GM23338 (cell line): ENCODE measurements around the gene RAD50. TPM values are rescaled to one million over a fixed set of nuclear protein-coding genes. Genes with fewer than 3 reads are reported as not detected.

ENCODE experiments used
- ATAC-seq: fragments of 200-7000 bp; cut with Tn5 transposase; 3 replicates; pipeline ENCODE4 v1.9.1; 2020
- DNase-seq: peaks from one replicate; pipeline ENCODE4 v3.0.0-alpha.2; 2015; ENCODE audit warnings: low spot score
- H2AFZ ChIP-seq: fragments of 200-600 bp; sonication (generic); 2 replicates; pipeline ENCODE4 v1.8.0; 2016; ENCODE audit warnings: antibody characterized with exemption, mild to moderate bottlenecking, moderate library complexity
- H3F3A ChIP-seq: fragments of 200-600 bp; sonication (generic); replicated peaks from 2 replicates; pipeline ENCODE4 v1.8.0; 2017; ENCODE audit warnings: antibody characterized with exemption, mixed run types, low read depth
- H3K27ac ChIP-seq: fragments of 200-600 bp; sonication (generic); 2 replicates; pipeline ENCODE4 v1.6.1; 2016; ENCODE audit warnings: low read depth
- H3K27me3 ChIP-seq: fragments of 200-600 bp; sonication (generic); 2 replicates; pipeline ENCODE4 v1.8.0; 2016; ENCODE audit warnings: mild to moderate bottlenecking, mixed run types, moderate library complexity; ENCODE audit not compliant: insufficient read depth
- H3K36me3 ChIP-seq: fragments of 200-600 bp; sonication (generic); 2 replicates; pipeline ENCODE4 v1.8.0; 2016; ENCODE audit warnings: mild to moderate bottlenecking; ENCODE audit not compliant: insufficient read depth
- H3K4me1 ChIP-seq: fragments of 200-600 bp; sonication (generic); 2 replicates; pipeline ENCODE4 v1.8.0; 2016; ENCODE audit warnings: mild to moderate bottlenecking, moderate library complexity; ENCODE audit not compliant: insufficient read depth
- H3K4me2 ChIP-seq: fragments of 200-600 bp; sonication (generic); 2 replicates; pipeline ENCODE4 v1.7.1; 2017; ENCODE audit warnings: mixed run types
- H3K4me3 ChIP-seq: fragments of 200-600 bp; sonication (generic); 2 replicates; pipeline ENCODE4 v1.6.1; 2016; ENCODE audit warnings: mixed run types
- H3K79me2 ChIP-seq: fragments of 200-600 bp; sonication (generic); replicated peaks from 2 replicates; pipeline ENCODE4 v1.8.0; 2017; ENCODE audit warnings: mild to moderate bottlenecking; ENCODE audit not compliant: insufficient read depth
- H3K9me2 ChIP-seq: fragments of 200-600 bp; sonication (generic); 2 replicates; pipeline ENCODE4 v1.8.0; 2017; ENCODE audit not compliant: insufficient read depth
- H4K20me1 ChIP-seq: fragments of 200-600 bp; sonication (generic); replicated peaks from 2 replicates; pipeline ENCODE4 v1.8.0; 2017; ENCODE audit warnings: mild to moderate bottlenecking; ENCODE audit not compliant: insufficient read depth
- H3K27ac Mint-ChIP-seq: 2 replicates; pipeline ENCODE4 v1.8.0; 2020; ENCODE audit warnings: inconsistent platforms, mild to moderate bottlenecking, moderate library complexity, mixed read lengths
- H3K27me3 Mint-ChIP-seq: 3 replicates; pipeline ENCODE4 v1.8.0; 2022; ENCODE audit warnings: low read depth, mild to moderate bottlenecking, moderate library complexity, mixed read lengths, inconsistent platforms; ENCODE audit not compliant: insufficient read depth, poor library complexity
- H3K36me3 Mint-ChIP-seq: 3 replicates; pipeline ENCODE4 v1.8.0; 2021; ENCODE audit warnings: low read depth, mild to moderate bottlenecking, inconsistent platforms, moderate library complexity, mixed read lengths
- H3K4me1 Mint-ChIP-seq: 3 replicates; pipeline ENCODE4 v1.8.0; 2020; ENCODE audit warnings: mild to moderate bottlenecking, inconsistent platforms, mixed read lengths
- H3K4me3 Mint-ChIP-seq: 3 replicates; pipeline ENCODE4 v1.8.0; 2021; ENCODE audit warnings: moderate library complexity, mild to moderate bottlenecking, inconsistent platforms, mixed read lengths
- H3K9me3 Mint-ChIP-seq: 3 replicates; pipeline ENCODE4 v1.8.0; 2020; ENCODE audit warnings: moderate library complexity, mild to moderate bottlenecking, inconsistent platforms, mixed read lengths
- CTCF ChIP-seq, 2 experiments: fragments of 200-600 bp in 1 of 2; sonication (generic) in 1 of 2; conservative IDR thresholded peaks; 2 replicates each; pipeline versions ENCODE4 v1.5.1 to v1.6.1; 2016 to 2017; ENCODE audit warnings: antibody characterized with exemption in 2 of 2, low read depth in 2 of 2, mild to moderate bottlenecking in 2 of 2, moderate library complexity in 1 of 2
- EZH2 ChIP-seq: fragments of 200-600 bp; sonication (generic); IDR thresholded peaks from one replicate; pipeline ENCODE4 v1.8.0; 2017; ENCODE audit warnings: antibody characterized with exemption, mild to moderate bottlenecking, low read depth; ENCODE audit not compliant: unreplicated experiment
- EZH2phosphoT487 ChIP-seq: fragments of 200-600 bp; sonication (generic); IDR thresholded peaks from one replicate; pipeline ENCODE4 v1.8.1; 2018; ENCODE audit warnings: antibody characterized with exemption; ENCODE audit not compliant: unreplicated experiment
- JUNB ChIP-seq: IDR thresholded peaks from one replicate; pipeline ENCODE4 v1.6.1; 2016; ENCODE audit warnings: antibody characterized with exemption; ENCODE audit not compliant: unreplicated experiment
- NANOG ChIP-seq: IDR thresholded peaks from 2 replicates; pipeline ENCODE4 v1.6.1; 2016; ENCODE audit warnings: antibody characterized with exemption, borderline replicate concordance
- ZNF114 ChIP-seq: fragments of 250-450 bp; sonication (Bioruptor Pico); IDR thresholded peaks from 2 replicates; pipeline ENCODE4 v1.5.0; 2020; ENCODE audit warnings: mild to moderate bottlenecking, moderate library complexity
- ZNF331 ChIP-seq: fragments of 250-450 bp; sonication (Bioruptor Pico); IDR thresholded peaks from 2 replicates; pipeline ENCODE4 v1.5.0; 2020; ENCODE audit warnings: low read depth, mild to moderate bottlenecking, moderate library complexity
- ZNF462 ChIP-seq: fragments of 250-450 bp; sonication (Bioruptor Pico); IDR thresholded peaks from 2 replicates; pipeline ENCODE4 v1.5.0; 2020; ENCODE audit warnings: mild to moderate bottlenecking, moderate library complexity
- polyA plus RNA-seq: library from polyadenylated mRNA; unstranded; fragments of >200 nt; fragmentation: Nextera tagmentation; extraction: Ambion mirVana; gene quantifications from 2 replicates; pipeline ENCODE4 v1.2.1, GENCODE V29; 2016
- total RNA-seq: library from RNA; depleted of rRNA; stranded (reverse); fragments of >200 nt; shearing (Covaris generic); gene quantifications from 2 replicates; pipeline ENCODE4 v1.2.3, GENCODE V29; 2014

RAD50 gene
- total and polyA plus RNA-seq, 2 experiments from 2014 or later = 27.0 to 52.2 TPM

- TF ChIP-seq CTCF (conservative IDR thresholded peaks at IDR 0.05; ENCODE audit: low read depth in 2 of 2) (no peak), JUNB (no peak), NANOG (no peak)
Measured at GRCh38 chr5:132627470-132627869, 70.7 kb downstream of the RAD50 start (continued).

- Mint-ChIP-seq H3K36me3 (peaks cover 6% of the 10 kb centered on the region; the same call in 1 of the 3 replicates), H3K27me3 (no peaks in the 10 kb centered on the region)
Measured at GRCh38 chr5:132628814-132629213, 72.0 kb downstream of the RAD50 start.

More at GRCh38 chr5:132628814-132629213, 72.0 kb downstream of the RAD50 start:
- Histone ChIP-seq H3K4me2 (no peak overlapping the region), H3K4me3 (no peak overlapping the region), H3K36me3 (no peaks in the 10 kb centered on the region), H3F3A (no peaks in the 10 kb centered on the region), H3K4me1 (no peaks in the 10 kb centered on the region), H4K20me1 (peaks cover 4% of the 10 kb centered on the region; the same call in 1 of the 2 replicates), H3K79me2 (no peaks in the 10 kb centered on the region), H2AFZ (no peak overlapping the region), H3K9me2 (no peaks in the 10 kb centered on the region), H3K27ac (no peak overlapping the region), H3K27me3 (no peaks in the 10 kb centered on the region)
- Mint-ChIP-seq H3K4me3 (no peak overlapping the region), H3K4me1 (no peaks in the 10 kb centered on the region), H3K27ac (no peak overlapping the region), H3K9me3 (no peaks in the 10 kb centered on the region)
- DNase-seq = no peak
- no peak for ATAC-seq
- TF ChIP-seq EZH2 (no peak), ZNF462 (CRISPR knock-in tag) (no peak), ZNF114 (CRISPR knock-in tag) (no peak), ZNF331 (CRISPR knock-in tag) (no peak), CTCF (conservative IDR thresholded peaks at IDR 0.05; ENCODE audit: low read depth in 2 of 2) (no peak), EZH2phosphoT487 (no peak), NANOG (no peak)
